GM21526 (cell line): Measurements from ENCODE around the gene NFIX.
"Not testable (repeated sequence)": the region's sequence is repeated elsewhere in the genome, so short reads cannot be mapped to it uniquely, and the experiment has no call there.

Experiments used
- ATAC-seq: cut with Tn5 transposase; IDR thresholded peaks from one replicate; pipeline ENCODE4 v1.9.1; 2021; ENCODE audit warnings: moderate library complexity; ENCODE audit not compliant: unreplicated experiment, low FRiP score

NFIX gene

DNA sequence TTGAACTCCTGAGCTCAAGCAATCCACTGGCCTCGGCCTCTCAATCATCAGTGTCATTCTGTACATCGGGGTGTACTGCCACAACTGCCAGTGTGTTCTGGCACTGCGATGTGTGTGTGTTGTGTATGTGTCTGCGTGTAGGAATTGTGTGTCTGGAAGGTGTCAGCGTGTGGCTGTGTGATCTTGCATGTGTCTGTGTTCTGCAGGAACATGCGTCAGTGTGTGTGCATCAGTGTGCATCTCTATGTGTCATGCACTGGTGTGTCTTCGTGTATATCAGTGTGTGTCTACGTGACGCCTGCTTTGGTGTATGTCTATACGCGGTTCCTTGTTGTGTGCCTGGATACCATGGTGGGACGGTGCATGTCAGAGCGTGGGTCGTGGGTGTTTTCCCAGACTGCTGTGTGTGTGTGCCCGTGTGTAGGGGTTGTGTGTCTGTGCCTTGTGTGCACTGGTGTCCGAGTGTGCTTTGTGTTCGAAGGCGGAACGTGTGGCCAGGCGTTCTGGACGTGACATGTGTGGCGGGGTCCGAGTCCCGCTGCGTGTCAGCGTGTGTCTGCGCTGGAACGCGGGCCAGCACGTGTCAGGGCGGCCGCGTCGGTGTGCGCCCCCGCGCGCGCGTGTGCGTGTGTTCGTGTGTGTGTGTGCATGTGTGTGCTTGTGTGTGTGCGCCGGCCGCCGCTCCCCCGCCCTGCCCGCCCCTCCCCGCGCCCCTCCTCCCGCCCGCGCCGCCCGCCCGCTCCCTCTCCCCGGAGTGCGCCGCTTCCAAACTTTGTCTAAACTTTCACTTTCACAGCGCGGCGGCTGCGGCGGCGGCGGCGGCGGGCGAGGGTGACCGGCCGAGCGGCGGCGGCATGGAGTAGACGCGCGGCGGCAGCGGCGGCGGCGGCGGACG lies at the start of gene NFIX:
Gene NFIX (plus strand): TSS at position 775 of the 895 bp plus-strand sequence. CDS start 363 bp downstream, outside the sequence.
- ATAC-seq: no peak

GRCh38 chr19:12945479-12946091 lies 49.7 kb upstream of the NFIX start, which contains the start of gene RAD23A:
RAD23A (plus strand) TSS chr19:12945862; CDS start chr19:12945949, 87 bp downstream.
- ATAC-seq: peak; percentile 60

DNA sequence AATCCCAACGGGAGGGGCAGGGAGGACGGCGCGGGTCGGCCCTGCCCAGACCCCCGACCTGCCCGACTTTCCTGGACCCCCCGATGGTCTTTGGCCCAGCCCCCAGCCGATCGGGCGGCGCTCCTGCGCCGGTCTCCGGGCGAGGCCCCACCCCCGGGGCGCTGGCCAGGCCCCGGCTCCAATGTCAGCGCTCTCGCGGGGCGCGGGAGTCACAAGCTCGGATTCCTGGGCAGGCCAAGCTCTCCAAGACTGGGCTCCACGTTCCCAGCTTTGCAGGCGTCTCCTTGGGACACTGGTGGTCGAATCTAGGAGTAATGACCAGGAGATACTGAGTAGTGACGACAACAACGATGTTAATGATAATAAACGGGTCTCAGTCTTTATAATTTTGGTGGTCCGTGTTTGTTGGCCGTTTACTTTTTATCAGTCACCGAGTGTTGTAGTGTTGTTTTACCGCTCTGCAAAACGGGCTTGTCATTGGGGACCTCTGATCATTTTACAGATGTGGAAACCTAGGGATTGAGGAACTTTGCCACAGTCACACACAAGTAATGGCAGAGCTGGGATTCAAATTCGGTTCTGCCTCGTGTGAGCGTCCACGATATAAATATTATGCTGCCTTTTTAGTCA lies 49.1 kb upstream of the NFIX start:
- ATAC-seq: peak; percentile 26

GRCh38 chr19:12946731-12947496 lies 48.4 kb upstream of the NFIX start:
- ATAC-seq: no peak

DNA sequence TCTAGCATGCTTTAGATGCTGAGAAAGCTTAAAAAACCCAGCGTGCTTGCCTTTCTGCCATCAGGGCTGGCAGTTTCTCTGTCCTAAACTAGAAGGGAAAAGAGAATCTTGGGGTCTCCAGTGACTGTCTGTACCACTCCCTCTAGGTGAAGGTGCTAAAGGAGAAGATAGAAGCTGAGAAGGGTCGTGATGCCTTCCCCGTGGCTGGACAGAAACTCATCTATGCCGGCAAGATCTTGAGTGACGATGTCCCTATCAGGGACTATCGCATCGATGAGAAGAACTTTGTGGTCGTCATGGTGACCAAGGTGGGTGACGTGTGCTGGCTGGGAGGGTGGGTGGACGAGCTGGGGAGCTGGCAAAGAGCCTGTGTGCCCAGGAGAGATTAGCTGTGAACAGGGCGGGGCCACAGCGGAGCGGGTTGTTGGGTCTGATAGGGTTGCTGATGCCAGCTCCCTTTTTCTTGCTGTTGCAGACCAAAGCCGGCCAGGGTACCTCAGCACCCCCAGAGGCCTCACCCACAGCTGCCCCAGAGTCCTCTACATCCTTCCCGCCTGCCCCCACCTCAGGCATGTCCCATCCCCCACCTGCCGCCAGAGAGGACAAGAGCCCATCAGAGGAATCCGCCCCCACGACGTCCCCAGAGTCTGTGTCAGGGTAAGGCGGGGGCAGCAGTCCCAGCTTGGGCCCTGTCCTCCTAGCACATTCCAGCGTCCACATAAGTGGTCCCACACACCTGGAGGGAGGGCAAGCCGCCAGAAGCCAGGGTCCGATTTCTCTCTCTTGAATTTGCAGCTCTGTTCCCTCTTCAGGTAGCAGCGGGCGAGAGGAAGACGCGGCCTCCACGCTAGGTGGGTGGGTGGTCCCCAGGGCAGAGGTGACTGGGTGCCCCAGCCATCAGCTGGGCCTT lies 47.3 kb upstream of the NFIX start:
- ATAC-seq: no peak

GRCh38 chr19:12948612-12949362 lies 46.5 kb upstream of the NFIX start:
- ATAC-seq: no peak

GRCh38 chr19:12949363-12950283 lies 45.7 kb upstream of the NFIX start:
- ATAC-seq: no peak

- ATAC-seq: not testable (repeated sequence)
Measured at GRCh38 chr19:12952050-12952449, 43.2 kb upstream of the NFIX start.

DNA sequence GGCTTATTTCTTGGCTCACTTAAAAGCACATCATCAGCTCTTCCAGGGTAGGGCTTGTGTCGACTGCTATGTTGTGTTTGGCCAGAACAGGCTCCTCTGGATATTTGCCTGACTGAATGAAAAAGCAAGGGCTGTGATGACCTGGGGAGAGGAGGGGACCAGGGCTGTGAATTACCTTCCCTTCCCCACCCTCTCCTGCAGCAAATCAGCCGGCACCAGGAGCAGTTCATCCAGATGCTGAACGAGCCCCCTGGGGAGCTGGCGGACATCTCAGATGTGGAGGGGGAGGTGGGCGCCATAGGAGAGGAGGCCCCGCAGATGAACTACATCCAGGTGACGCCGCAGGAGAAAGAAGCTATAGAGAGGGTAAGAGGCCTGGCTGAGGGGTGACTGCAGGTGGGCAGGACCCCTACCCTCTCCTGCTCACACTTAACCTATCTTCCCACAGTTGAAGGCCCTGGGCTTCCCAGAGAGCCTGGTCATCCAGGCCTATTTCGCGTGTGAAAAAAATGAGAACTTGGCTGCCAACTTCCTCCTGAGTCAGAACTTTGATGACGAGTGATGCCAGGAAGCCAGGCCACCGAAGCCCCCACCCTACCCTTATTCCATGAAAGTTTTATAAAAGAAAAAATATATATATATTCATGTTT lies 42.7 kb upstream of the NFIX start:
- no peak for ATAC-seq

DNA sequence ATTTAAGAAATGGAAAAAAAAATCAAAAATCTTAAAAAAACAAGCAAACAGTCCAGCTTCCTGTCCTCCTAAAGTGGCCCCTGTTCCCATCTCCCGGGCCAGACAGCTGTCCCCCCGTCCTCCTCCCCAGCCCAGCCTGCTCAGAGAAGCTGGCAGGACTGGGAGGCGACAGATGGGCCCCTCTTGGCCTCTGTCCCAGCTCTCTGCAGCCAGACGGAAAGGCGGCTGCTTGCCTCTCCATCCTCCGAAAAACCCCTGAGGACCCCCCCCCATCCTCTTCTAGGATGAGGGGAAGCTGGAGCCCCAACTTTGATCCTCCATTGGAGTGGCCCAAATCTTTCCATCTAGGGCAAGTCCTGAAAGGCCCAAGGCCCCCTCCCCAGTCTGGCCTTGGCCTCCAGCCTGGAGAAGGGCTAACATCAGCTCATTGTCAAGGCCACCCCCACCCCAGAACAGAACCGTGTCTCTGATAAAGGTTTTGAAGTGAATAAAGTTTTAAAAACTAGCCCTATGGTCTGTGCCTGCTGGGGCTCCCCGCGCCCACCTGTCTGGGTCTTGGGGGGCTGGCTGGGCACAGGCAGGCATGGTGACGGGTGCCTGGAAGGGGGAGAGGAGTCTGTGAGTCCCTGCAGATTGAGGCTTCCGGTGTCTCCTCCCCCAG lies 42.0 kb upstream of the NFIX start:
- no peak for ATAC-seq

GRCh38 chr19:12953799-12954611 lies 41.3 kb upstream of the NFIX start:
- ATAC-seq: no peak

GRCh38 chr19:12954612-12954962 lies 40.7 kb upstream of the NFIX start:
- no peak for ATAC-seq

DNA sequence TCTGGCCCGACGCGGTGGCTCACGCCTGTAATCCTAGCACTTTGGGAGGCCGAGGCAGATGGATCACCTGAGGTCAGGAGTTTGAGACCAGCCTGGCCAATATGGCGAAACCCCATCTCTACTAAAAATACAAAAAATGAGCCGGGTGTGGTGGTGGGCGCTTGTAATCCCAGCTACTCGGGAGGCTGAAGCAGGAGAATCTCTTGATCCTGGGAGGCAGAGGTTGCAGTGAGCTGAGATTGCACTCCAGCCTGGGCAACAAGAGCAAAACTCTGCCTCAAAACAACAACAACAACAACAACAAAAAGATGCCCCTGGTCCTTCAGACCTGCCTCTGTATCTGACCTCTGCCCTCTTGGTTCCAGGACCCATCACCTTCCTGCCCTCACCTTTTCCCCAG lies 39.7 kb upstream of the NFIX start:
- ATAC-seq: not testable (repeated sequence)

- no peak for ATAC-seq
Measured at GRCh38 chr19:12955996-12956395, 39.3 kb upstream of the NFIX start.

GRCh38 chr19:12956446-12957388 lies 38.6 kb upstream of the NFIX start, which contains the start of gene GADD45GIP1:
GADD45GIP1 (minus strand) TSS chr19:12957223; CDS start chr19:12957212, 11 bp downstream.
- ATAC-seq: peak; percentile 62
